ENCODE results near the gene ATG9A. TPM values are rescaled to one million over a fixed set of nuclear protein-coding genes. Genes with fewer than 3 reads are reported as not detected.

The ATG9A gene
- total and polyA plus RNA-seq, 2 donors (not counting 3 experiments of a cell fraction or from before 2014, with no cell fraction given) = 65.5 to 95.0 TPM

- POLR2A ChIA-PET = no interaction called here
- Histone ChIP-seq H2AFZ (ENCODE audit: low read depth, low read length) (no peak overlapping the region), H3K9me1 (replicated peaks; ENCODE audit: control insufficient read depth, extremely low read depth, insufficient read depth, low read length) (no peaks in the 10 kb centered on the region), H4K20me1 (replicated peaks; ENCODE audit: control insufficient read depth, extremely low read depth, insufficient read depth, low read length) (peaks cover 3% of the 10 kb centered on the region), H3K27ac (ENCODE audit: insufficient read depth, low read depth, low read length) (no peak overlapping the region), H3K4me1 (ENCODE audit: control insufficient read depth, extremely low read depth, insufficient read depth, low read length) (peaks cover 18% of the 10 kb centered on the region), H3K79me2 (ENCODE audit: control insufficient read depth, insufficient read depth, low read length) (peaks cover 20% of the 10 kb centered on the region), H3K27me3 (ENCODE audit: control insufficient read depth in 2 of 2, insufficient read depth in 2 of 2, low read length in 2 of 2) (no peaks in the 10 kb centered on the region), H3K9ac (replicated peaks; ENCODE audit: extremely low read depth, insufficient read depth, low read length) (no peak overlapping the region), H3K4me2 (ENCODE audit: insufficient read depth, low read length) (no peak overlapping the region), H3K4me3 (replicated peaks in 1 of 3; ENCODE audit: insufficient read depth in 1 of 3, low read depth in 1 of 3, low read length in 3 of 3) (no peak overlapping the region), H3K36me3 (ENCODE audit: control insufficient read depth in 2 of 2, extremely low read depth in 1 of 2, insufficient read depth in 2 of 2, low read length in 2 of 2) (peaks cover 2 to 19% of the 10 kb centered on the region in 2 experiments), H3K9me3 (replicated peaks; ENCODE audit: control insufficient read depth, insufficient read depth, low read length) (no peaks in the 10 kb centered on the region)
- intact Hi-C loops (cut with micrococcal nuclease) = loop anchor here (5.0 kb wide), 1 partner anchor 608 kb away; the partner anchor contains the start of genes CNOT9 and USP37
- BruUV-seq (replicated peaks) = no TSS peak
- dilution Hi-C loops (cut with MboI; ENCODE audit: extremely low pct_ligation_motif_present, low sequenced_read_pairs) = no loop called here
- TF ChIP-seq POLR2AphosphoS5 (IDR thresholded peaks at IDR 0.05; ENCODE audit: insufficient read depth, low read depth, low read length) (no peak), MYC (IDR thresholded peaks at IDR 0.05; ENCODE audit: low read depth, low read length) (no peak), FOS (IDR thresholded peaks at IDR 0.05; ENCODE audit: borderline replicate concordance, insufficient read depth, low read length) (no peak), JUN (IDR thresholded peaks at IDR 0.05; ENCODE audit: borderline replicate concordance, insufficient read depth, insufficient read length, low read depth) (no peak)
- TF ChIP-seq, protein P1, sequence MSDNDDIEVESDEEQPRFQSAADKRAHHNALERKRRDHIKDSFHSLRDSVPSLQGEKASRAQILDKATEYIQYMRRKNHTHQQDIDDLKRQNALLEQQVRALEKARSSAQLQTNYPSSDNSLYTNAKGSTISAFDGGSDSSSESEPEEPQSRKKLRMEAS (IDR thresholded peaks at IDR 0.05; ENCODE audit: insufficient read depth, insufficient read length) = no peak
- CTCF ChIA-PET = interaction anchor here (1.0 to 3.4 kb wide), 6 partner anchors 19 to 120 kb away, joined by 3 to 18 read pairs (median 10); partner anchors contain the start of genes ANKZF1, ATG9A, DNAJB2 and ZFAND2B
- no peak for FAIRE-seq
- DNase-seq (ENCODE audit: low read depth, low spot score) = no peak
Measured at GRCh38 chr2:219174801-219175200, 54.6 kb downstream of the ATG9A start.

DNA sequence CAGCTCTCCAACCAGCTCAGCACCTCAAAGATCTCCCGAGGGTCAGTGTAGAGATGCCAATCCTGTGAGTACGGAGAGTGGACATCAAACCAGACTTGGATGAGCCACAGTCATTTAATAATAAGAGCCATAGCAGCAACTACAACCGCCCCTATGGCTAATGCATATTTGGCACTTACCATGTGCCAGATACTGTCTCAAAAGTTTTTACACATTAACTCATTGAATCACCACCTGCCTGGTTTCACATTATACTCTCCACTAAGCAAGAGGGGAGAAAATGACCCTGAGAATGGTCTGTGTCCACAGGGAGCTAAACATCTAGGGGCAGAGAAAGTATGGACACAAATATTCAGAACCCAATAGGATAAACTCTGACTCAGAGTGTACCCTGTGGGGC is 55.3 kb downstream of the ATG9A start:
- TF ChIP-seq, protein P2, sequence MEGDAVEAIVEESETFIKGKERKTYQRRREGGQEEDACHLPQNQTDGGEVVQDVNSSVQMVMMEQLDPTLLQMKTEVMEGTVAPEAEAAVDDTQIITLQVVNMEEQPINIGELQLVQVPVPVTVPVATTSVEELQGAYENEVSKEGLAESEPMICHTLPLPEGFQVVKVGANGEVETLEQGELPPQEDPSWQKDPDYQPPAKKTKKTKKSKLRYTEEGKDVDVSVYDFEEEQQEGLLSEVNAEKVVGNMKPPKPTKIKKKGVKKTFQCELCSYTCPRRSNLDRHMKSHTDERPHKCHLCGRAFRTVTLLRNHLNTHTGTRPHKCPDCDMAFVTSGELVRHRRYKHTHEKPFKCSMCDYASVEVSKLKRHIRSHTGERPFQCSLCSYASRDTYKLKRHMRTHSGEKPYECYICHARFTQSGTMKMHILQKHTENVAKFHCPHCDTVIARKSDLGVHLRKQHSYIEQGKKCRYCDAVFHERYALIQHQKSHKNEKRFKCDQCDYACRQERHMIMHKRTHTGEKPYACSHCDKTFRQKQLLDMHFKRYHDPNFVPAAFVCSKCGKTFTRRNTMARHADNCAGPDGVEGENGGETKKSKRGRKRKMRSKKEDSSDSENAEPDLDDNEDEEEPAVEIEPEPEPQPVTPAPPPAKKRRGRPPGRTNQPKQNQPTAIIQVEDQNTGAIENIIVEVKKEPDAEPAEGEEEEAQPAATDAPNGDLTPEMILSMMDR (IDR thresholded peaks at IDR 0.05; ENCODE audit: extremely low read depth in 1 of 2, insufficient read depth in 1 of 2, low read depth in 1 of 2, low read length in 2 of 2) = no peak
- TF ChIP-seq, protein P1 (IDR thresholded peaks at IDR 0.05; ENCODE audit: insufficient read depth, insufficient read length) = no peak
- TF ChIP-seq POLR2AphosphoS5 (IDR thresholded peaks at IDR 0.05; ENCODE audit: insufficient read depth, low read depth, low read length) = no peak
- no peak for TF ChIP-seq EZH2 (IDR thresholded peaks at IDR 0.05; ENCODE audit: borderline replicate concordance, low read depth, low read length, severe bottlenecking)
- TF ChIP-seq POLR2A (IDR thresholded peaks at IDR 0.05; ENCODE audit: low read depth, low read length) = no peak
- TF ChIP-seq GATA2 (IDR thresholded peaks at IDR 0.05; ENCODE audit: insufficient read depth, insufficient read length, low read depth, low read length) = no peak
- no peak for TF ChIP-seq JUN (IDR thresholded peaks at IDR 0.05; ENCODE audit: borderline replicate concordance, insufficient read depth, insufficient read length, low read depth)
- no peak for TF ChIP-seq MYC (IDR thresholded peaks at IDR 0.05; ENCODE audit: low read depth, low read length)
- no peak for TF ChIP-seq FOS (IDR thresholded peaks at IDR 0.05; ENCODE audit: borderline replicate concordance, insufficient read depth, low read length)
- Histone ChIP-seq H3K9me1 (replicated peaks; ENCODE audit: control insufficient read depth, extremely low read depth, insufficient read depth, low read length) (no peaks in the 10 kb centered on the region), H3K9me3 (replicated peaks; ENCODE audit: control insufficient read depth, insufficient read depth, low read length) (no peaks in the 10 kb centered on the region), H3K9ac (replicated peaks; ENCODE audit: extremely low read depth, insufficient read depth, low read length) (no peak overlapping the region), H3K4me2 (ENCODE audit: insufficient read depth, low read length) (no peak overlapping the region), H4K20me1 (replicated peaks; ENCODE audit: control insufficient read depth, extremely low read depth, insufficient read depth, low read length) (peaks cover 3% of the 10 kb centered on the region), H2AFZ (ENCODE audit: low read depth, low read length) (no peak overlapping the region), H3K36me3 (ENCODE audit: control insufficient read depth in 2 of 2, extremely low read depth in 1 of 2, insufficient read depth in 2 of 2, low read length in 2 of 2) (peaks cover 0 to 19% of the 10 kb centered on the region in 2 experiments), H3K79me2 (ENCODE audit: control insufficient read depth, insufficient read depth, low read length) (peaks cover 14% of the 10 kb centered on the region), H3K4me3 (replicated peaks in 1 of 3; ENCODE audit: insufficient read depth in 1 of 3, low read depth in 1 of 3, low read length in 3 of 3) (no peak overlapping the region), H3K27ac (ENCODE audit: insufficient read depth, low read depth, low read length) (no peak overlapping the region), H3K27me3 (ENCODE audit: control insufficient read depth in 2 of 2, insufficient read depth in 2 of 2, low read length in 2 of 2) (no peaks in the 10 kb centered on the region), H3K4me1 (ENCODE audit: control insufficient read depth, extremely low read depth, insufficient read depth, low read length) (peaks cover 14% of the 10 kb centered on the region)
- ChIA-PET POLR2A (no interaction called here), CTCF (interaction anchor here (1.0 to 5.2 kb wide), 2 partner anchors 19 to 121 kb away, joined by 3 to 32 read pairs; no protein-coding TSS in a partner anchor)
- BruUV-seq (replicated peaks) = no TSS peak
- dilution Hi-C loops (cut with MboI; ENCODE audit: extremely low pct_ligation_motif_present, low sequenced_read_pairs) = no loop called here
- no peak for FAIRE-seq
- no peak for DNase-seq (ENCODE audit: low read depth, low spot score)
- intact Hi-C loops (cut with micrococcal nuclease) = no loop called here

Measured in endothelial cell of umbilical vein (primary cell).